ENCODE measurements around the gene ZNRF3. TPM values are rescaled to one million over a fixed set of nuclear protein-coding genes. Genes with fewer than 3 reads are reported as not detected.

The ZNRF3 gene
- total RNA-seq, 4 donors from 2014 or later: 10.4 to 18.0 (median 14.2) TPM

DNA sequence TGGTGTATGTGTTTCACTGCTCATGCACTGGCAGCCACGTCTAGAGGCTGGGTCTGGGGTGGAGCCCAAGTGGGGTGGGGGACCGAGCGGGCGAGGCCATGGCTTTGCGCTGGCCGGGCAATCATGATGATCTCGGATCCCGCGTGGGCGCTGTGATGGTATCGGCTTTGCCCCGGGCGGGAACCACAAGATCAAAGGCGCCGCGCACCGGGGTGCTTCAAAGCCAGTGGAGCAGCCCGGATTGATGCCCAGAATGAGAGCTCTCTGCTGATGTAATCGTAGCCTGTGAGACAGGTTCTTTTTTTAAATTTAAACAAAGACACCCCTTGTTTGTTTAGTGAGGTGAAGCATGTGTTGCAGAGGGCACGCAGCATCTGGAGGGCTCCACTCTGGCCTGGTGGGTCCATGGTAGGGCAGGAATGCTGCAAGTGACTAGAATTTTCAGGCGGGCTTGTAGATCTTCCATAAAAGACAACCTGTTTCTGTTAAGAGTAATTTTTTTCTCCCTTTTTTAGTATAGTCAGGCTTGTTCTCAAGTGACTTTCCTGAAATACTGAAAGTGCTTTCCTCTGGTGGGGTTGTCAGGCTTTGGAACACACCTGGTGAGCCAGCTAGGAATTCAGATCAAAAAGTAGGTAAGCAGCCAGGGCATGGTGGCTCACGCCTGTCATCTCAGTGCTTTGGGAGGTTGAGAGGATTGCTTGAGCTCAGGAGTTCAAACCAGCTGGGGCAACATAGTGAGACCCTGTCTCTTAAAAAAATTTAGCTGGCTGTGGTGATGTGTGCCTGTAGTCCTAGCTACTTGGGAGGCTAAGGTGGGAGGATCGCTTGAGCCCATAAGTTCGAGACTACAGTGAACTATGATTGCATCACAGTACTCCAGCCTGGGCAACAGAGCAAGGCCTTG lies 40.7 kb downstream of the ZNRF3 start:
- H3K9me3 ChIP-seq: no peaks in the 10 kb centered on the region
- 35 to 58% methylated on average over 24 of the region's 24 CpGs for WGBS, 2 donors
- no peaks in the 10 kb centered on the region for H3K27me3 ChIP-seq
- peak; percentile 92 to 93 for DNase-seq
- TF ChIP-seq POLR2A (IDR thresholded peaks at IDR 0.05): no peak
- TF ChIP-seq, protein P1, sequence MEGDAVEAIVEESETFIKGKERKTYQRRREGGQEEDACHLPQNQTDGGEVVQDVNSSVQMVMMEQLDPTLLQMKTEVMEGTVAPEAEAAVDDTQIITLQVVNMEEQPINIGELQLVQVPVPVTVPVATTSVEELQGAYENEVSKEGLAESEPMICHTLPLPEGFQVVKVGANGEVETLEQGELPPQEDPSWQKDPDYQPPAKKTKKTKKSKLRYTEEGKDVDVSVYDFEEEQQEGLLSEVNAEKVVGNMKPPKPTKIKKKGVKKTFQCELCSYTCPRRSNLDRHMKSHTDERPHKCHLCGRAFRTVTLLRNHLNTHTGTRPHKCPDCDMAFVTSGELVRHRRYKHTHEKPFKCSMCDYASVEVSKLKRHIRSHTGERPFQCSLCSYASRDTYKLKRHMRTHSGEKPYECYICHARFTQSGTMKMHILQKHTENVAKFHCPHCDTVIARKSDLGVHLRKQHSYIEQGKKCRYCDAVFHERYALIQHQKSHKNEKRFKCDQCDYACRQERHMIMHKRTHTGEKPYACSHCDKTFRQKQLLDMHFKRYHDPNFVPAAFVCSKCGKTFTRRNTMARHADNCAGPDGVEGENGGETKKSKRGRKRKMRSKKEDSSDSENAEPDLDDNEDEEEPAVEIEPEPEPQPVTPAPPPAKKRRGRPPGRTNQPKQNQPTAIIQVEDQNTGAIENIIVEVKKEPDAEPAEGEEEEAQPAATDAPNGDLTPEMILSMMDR (IDR thresholded peaks at IDR 0.05): no peak
- H3K36me3 ChIP-seq: no peaks in the 10 kb centered on the region
- H3K4me1 ChIP-seq: peaks cover 39 to 70% of the 10 kb centered on the region in 2 donors
- peak overlapping the region; percentile 72 to 81 (median 78) for H3K27ac ChIP-seq
- intact Hi-C loops (cut with DNase I): no loop called here
- H3K4me3 ChIP-seq (replicated peaks in 1 of 3): no peak overlapping the region

DNA sequence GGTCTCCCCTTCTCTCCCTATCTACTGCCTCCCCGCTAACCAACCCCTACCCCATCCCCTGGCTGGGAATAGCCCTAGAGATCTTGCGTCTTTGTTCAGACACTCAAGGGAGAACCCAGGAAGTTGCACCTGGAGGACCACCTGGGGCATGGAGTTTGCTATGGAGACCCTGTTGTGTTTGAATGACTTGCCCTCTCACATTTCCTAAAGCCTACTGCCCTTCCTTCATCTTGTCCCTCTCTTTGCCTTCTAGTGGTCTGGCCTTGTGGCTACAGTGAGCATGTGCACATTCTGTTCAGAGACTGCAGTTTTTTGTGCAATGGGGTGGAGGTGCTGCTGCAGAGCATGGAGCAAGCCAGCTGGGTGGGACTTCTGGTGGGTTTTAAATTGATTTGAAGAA lies 42.5 kb downstream of the ZNRF3 start:
- Histone ChIP-seq H3K36me3 (no peaks in the 10 kb centered on the region), H3K4me1 (peaks cover 43 to 67% of the 10 kb centered on the region in 2 donors), H3K27me3 (no peaks in the 10 kb centered on the region), H3K9me3 (no peaks in the 10 kb centered on the region), H3K27ac (peak overlapping the region in 2 of 3 donors; percentile 78 to 81), H3K4me3 (replicated peaks in 1 of 3) (no peak overlapping the region)
- intact Hi-C loops (cut with DNase I): no loop called here
- no peak for DNase-seq
- WGBS, 2 donors: 94 to 98% methylated on average over 2 of the region's 2 CpGs
- TF ChIP-seq, protein P1 (IDR thresholded peaks at IDR 0.05): no peak
- TF ChIP-seq POLR2A (IDR thresholded peaks at IDR 0.05): no peak

DNA sequence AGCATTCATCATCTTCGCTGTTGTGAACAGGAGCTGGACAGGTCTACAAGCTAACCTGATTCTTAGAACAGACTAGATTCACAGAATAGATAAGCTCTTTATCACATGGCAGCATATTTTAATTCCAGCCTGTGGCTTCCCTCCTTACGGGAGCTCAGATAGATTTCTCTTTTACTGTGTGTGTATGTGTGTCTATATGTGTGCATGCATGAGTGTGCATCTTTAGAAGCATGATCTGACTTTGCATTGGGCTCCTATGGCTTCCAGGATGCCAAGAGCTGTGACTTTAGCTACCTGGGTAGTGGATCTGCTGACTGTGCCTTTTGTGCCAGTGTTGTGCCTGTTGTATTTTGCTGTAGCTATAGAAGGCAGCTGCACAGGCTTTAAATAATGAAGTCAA lies 44.3 kb downstream of the ZNRF3 start:
- intact Hi-C loops (cut with DNase I): no loop called here
- no peaks in the 10 kb centered on the region for H3K27me3 ChIP-seq
- no peak overlapping the region for H3K4me3 ChIP-seq (replicated peaks in 1 of 3)
- no peaks in the 10 kb centered on the region for H3K9me3 ChIP-seq
- DNase-seq: no peak
- no peaks in the 10 kb centered on the region for H3K36me3 ChIP-seq
- 85 to 94% methylated on average over 2 of the region's 2 CpGs for WGBS, 2 donors
- no peak for TF ChIP-seq POLR2A (IDR thresholded peaks at IDR 0.05)
- TF ChIP-seq, protein P1 (IDR thresholded peaks at IDR 0.05): no peak
- H3K4me1 ChIP-seq: peaks cover 52 to 76% of the 10 kb centered on the region in 2 donors
- H3K27ac ChIP-seq: peak overlapping the region; percentile 4 to 46 (median 36)

DNA sequence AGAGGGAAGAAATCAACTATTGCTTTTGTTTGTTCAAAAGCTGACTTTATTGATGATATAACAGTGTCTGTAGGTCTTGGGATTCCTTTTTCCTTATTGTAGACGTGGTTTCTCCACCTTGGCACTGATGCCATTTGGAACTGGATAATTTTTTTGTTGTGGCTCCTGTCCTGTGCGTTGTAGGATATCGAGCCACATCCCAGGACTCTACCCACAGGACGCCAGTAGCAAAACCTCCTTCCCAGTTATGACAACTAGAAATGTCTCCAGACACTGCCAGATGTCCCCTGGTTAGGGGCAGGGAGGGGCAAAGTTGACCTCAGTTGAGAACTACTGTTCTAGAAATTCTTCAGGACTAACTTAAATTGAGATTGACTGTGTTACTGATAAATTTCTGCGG lies 45.8 kb downstream of the ZNRF3 start:
- Histone ChIP-seq H3K27ac (peak overlapping the region; percentile 54 to 88 (median 82)), H3K36me3 (no peaks in the 10 kb centered on the region), H3K4me1 (peaks cover 53 to 66% of the 10 kb centered on the region in 2 donors), H3K4me3 (replicated peaks in 1 of 3) (no peak overlapping the region), H3K27me3 (no peaks in the 10 kb centered on the region), H3K9me3 (no peaks in the 10 kb centered on the region)
- TF ChIP-seq, protein P1 (IDR thresholded peaks at IDR 0.05): no peak
- TF ChIP-seq POLR2A (IDR thresholded peaks at IDR 0.05): no peak
- intact Hi-C loops (cut with DNase I): no loop called here
- no peak for DNase-seq
- WGBS, 2 donors: 83 to 84% methylated on average over 5 of the region's 5 CpGs

DNA sequence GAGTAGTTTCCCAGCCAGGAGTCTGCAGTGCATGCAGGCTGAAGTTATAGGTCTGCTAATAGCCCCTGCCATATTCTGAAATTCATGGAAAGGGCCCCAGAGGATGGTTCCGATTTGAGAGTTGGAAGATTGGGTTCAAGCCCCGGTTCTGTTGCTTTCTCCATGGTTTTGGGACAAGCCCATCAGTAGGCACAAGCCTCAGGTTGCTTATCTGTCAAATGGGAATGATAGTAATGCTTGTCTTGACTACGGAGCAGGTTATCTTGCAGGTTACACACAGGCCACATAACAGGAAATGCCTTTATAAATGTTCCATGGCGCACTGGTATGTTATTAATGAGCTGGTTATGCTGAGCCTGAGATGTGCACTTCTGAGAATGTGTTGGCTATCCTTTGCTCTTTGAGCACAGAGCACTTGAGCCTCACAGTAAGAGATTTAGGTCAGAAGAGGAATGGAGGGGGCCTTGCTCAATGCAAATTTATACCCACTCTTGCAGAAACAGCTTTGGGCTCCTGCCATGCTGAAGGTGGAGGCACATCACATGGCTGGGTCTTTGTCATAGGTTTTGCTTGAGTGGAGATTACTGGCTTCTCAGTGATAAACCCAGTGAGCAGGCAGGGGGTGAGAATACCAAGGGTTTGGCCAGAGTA lies 47.1 kb downstream of the ZNRF3 start:
- Histone ChIP-seq H3K27me3 (no peaks in the 10 kb centered on the region), H3K27ac (peak overlapping the region; percentile 77 to 88 (median 82)), H3K4me3 (replicated peaks in 1 of 3) (no peak overlapping the region), H3K36me3 (no peaks in the 10 kb centered on the region), H3K9me3 (no peaks in the 10 kb centered on the region), H3K4me1 (peaks cover 45 to 59% of the 10 kb centered on the region in 2 donors)
- peak; percentile 92 to 93 for DNase-seq
- TF ChIP-seq POLR2A (IDR thresholded peaks at IDR 0.05): peak in 1 of 2 donors; percentile 51
- TF ChIP-seq, protein P1 (IDR thresholded peaks at IDR 0.05): no peak
- WGBS, 2 donors: 26 to 38% methylated on average over 4 of the region's 4 CpGs
- intact Hi-C loops (cut with DNase I): no loop called here
